Measurements from ENCODE around the gene RNF135. TPM values are rescaled to one million over a fixed set of nuclear protein-coding genes. Genes with fewer than 3 reads are reported as not detected.

Gene RNF135
- total and polyA plus RNA-seq, 4 donors, result 11.1 to 42.1 (median 23.0) TPM

GRCh38 chr17:30997270-30997669 lies 26.4 kb downstream of the RNF135 start:
- TF ChIP-seq CTCF (IDR thresholded peaks at IDR 0.05; ENCODE audit: control extremely low read depth, extremely low read depth), result no peak

GRCh38 chr17:30997842-30998241 lies 27.0 kb downstream of the RNF135 start:
- Histone ChIP-seq H3K4me1 (ENCODE audit: control insufficient read depth in 5 of 5, insufficient read depth in 5 of 5, low read length in 5 of 5) (no peaks in the 10 kb centered on the region), H3K9ac (ENCODE audit: insufficient read depth in 1 of 2, low read length in 2 of 2) (no peak overlapping the region), H3K27ac (ENCODE audit: low read depth in 1 of 2, low read length in 1 of 2) (no peak overlapping the region), H3K9me3 (ENCODE audit: control insufficient read depth in 4 of 4, insufficient read depth in 3 of 4, low read length in 3 of 4) (no peaks in the 10 kb centered on the region), H3K4me3 (no peak overlapping the region), H3K36me3 (ENCODE audit: control insufficient read depth in 4 of 4, insufficient read depth in 4 of 4, low read length in 4 of 4) (peaks cover 9 to 38% (median 19%) of the 10 kb centered on the region in 4 donors), H3K27me3 (ENCODE audit: control insufficient read depth in 3 of 3, insufficient read depth in 3 of 3, low read length in 2 of 3) (no peaks in the 10 kb centered on the region)
- TF ChIP-seq CTCF (IDR thresholded peaks at IDR 0.05; ENCODE audit: control extremely low read depth, extremely low read depth), result no peak
- ATAC-seq (ENCODE audit: insufficient read depth, low FRiP score) (no peak), DNase-seq (no peak)
- WGBS, 2 donors, result 97 to 98% methylated on average over 5 of the region's 5 CpGs

More at GRCh38 chr17:30997270-30997669, 26.4 kb downstream of the RNF135 start:
- Histone ChIP-seq H3K27ac (ENCODE audit: low read depth in 1 of 2, low read length in 1 of 2) (no peak overlapping the region), H3K4me3 (no peak overlapping the region), H3K9me3 (ENCODE audit: control insufficient read depth in 4 of 4, insufficient read depth in 3 of 4, low read length in 3 of 4) (no peaks in the 10 kb centered on the region), H3K4me1 (ENCODE audit: control insufficient read depth in 5 of 5, insufficient read depth in 5 of 5, low read length in 5 of 5) (no peaks in the 10 kb centered on the region), H3K9ac (ENCODE audit: insufficient read depth in 1 of 2, low read length in 2 of 2) (no peak overlapping the region), H3K36me3 (ENCODE audit: control insufficient read depth in 4 of 4, insufficient read depth in 4 of 4, low read length in 4 of 4) (peaks cover 9 to 38% (median 19%) of the 10 kb centered on the region in 4 donors), H3K27me3 (ENCODE audit: control insufficient read depth in 3 of 3, insufficient read depth in 3 of 3, low read length in 2 of 3) (no peaks in the 10 kb centered on the region)
- 95 to 98% methylated on average over 6 of the region's 6 CpGs for WGBS, 2 donors
- ATAC-seq (ENCODE audit: insufficient read depth, low FRiP score) (no peak), DNase-seq (no peak)

GRCh38 chr17:31002047-31002446 lies 31.2 kb downstream of the RNF135 start:
- no peaks in the 10 kb centered on the region for H3K27me3 ChIP-seq (ENCODE audit: control insufficient read depth in 3 of 3, insufficient read depth in 3 of 3, low read length in 2 of 3)
- ATAC-seq (ENCODE audit: insufficient read depth, low FRiP score) (no peak), DNase-seq (no peak)
- TF ChIP-seq CTCF (IDR thresholded peaks at IDR 0.05; ENCODE audit: control extremely low read depth, extremely low read depth), result no peak
- no peaks in the 10 kb centered on the region for H3K9me3 ChIP-seq (ENCODE audit: control insufficient read depth in 4 of 4, insufficient read depth in 3 of 4, low read length in 3 of 4)
- H3K4me3 ChIP-seq, result no peak overlapping the region
- no peak overlapping the region for H3K27ac ChIP-seq (ENCODE audit: low read depth in 1 of 2, low read length in 1 of 2)
- peaks cover 9 to 27% (median 11%) of the 10 kb centered on the region in 4 donors for H3K36me3 ChIP-seq (ENCODE audit: control insufficient read depth in 4 of 4, insufficient read depth in 4 of 4, low read length in 4 of 4)
- WGBS, 2 donors, result 91 to 93% methylated on average over 7 of the region's 7 CpGs
- H3K9ac ChIP-seq (ENCODE audit: insufficient read depth in 1 of 2, low read length in 2 of 2), result no peak overlapping the region
- H3K4me1 ChIP-seq (ENCODE audit: control insufficient read depth in 5 of 5, insufficient read depth in 5 of 5, low read length in 5 of 5), result no peaks in the 10 kb centered on the region

All from lung (tissue), 12 donors.